ENCODE data around the gene MUC21. TPM values are rescaled to one million over a fixed set of nuclear protein-coding genes. Genes with fewer than 3 reads are reported as not detected.

Gene MUC21
- total and polyA plus RNA-seq, 2 of the 8 experiments (the other 6 are each of a cell fraction or from before 2014, with no cell fraction given) = not detected

DNA sequence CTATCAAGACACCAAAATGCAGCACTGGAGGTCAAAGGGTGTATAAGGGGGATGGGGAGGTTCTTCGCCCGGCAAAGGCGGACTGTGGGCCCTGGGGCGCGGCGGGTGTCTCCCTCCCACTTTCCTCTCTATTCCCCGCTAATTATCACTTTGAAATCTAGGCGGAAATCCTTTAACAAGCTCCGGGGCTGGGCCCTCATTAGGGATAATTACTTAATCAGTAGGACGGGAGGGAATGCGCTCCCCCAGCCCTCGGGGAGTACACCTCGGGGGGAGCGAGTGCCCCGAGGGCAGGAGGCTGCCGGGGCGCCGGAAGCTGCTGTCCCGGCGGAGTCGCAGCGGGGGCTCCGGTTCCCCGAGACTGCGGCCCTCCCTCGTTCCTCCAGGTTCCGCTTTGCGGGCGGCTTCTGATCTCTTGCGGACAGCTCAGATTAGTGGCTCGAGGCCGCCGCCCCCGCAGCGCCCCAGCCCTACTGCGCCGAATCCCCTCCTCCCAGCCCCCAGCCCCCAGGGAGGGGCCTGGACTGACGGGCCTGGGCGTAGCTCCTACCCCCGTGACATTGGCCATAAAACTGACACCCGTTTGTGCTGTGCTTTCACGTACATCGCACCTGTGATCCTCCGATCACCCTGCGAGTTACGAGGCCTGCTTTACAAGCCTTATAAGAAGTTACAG lies 28.0 kb upstream of the MUC21 start:
- peak overlapping the region; percentile 70 for H4K91ac ChIP-seq (replicated peaks; ENCODE audit: insufficient read length, low read length)
- H2BK20ac ChIP-seq (ENCODE audit: low read length) = no peak overlapping the region
- H4K20me1 ChIP-seq (replicated peaks in 1 of 2; ENCODE audit: control insufficient read depth in 1 of 2, insufficient read depth in 2 of 2, low read length in 2 of 2) = no peaks in the 10 kb centered on the region
- ChIA-PET CTCF (ENCODE audit: partially characterized antibody) (interaction anchor here (0.8 to 2.6 kb wide), 13 partner anchors 11 to 133 kb away, joined by 3 to 9 read pairs (median 3); partner anchors contain the start of genes MUC21 and VARS2), POLR2A (ENCODE audit: partially characterized antibody) (interaction anchor here (0.6 to 1.7 kb wide), 8 partner anchors 10 to 230 kb away, joined by 3 to 5 read pairs (median 4); partner anchors contain the start of genes GTF2H4 and MUCL3)
- H3K9ac ChIP-seq (replicated peaks in 1 of 4; ENCODE audit: extremely low read depth in 1 of 4, low read depth in 3 of 4, low read length in 3 of 4) = peak overlapping the region in 1 of 4 experiments; percentile 8; a peak in 1 of 7 replicates
- peak overlapping the region; percentile 71; the same call in 1 of the 2 replicates for H3K18ac ChIP-seq (ENCODE audit: extremely low read depth, low read length)
- no peak overlapping the region for H3K4ac ChIP-seq (replicated peaks; ENCODE audit: insufficient read length, low read depth, low read length)
- H3K4me3 ChIP-seq (ENCODE audit: extremely low read depth in 1 of 4, insufficient read depth in 2 of 4, low read depth in 3 of 4, low read length in 4 of 4) = peak overlapping the region; percentile 47 to 64 (median 54)
- peak overlapping the region; percentile 66 for H2BK120ac ChIP-seq (replicated peaks; ENCODE audit: low read depth, low read length)
- no peak overlapping the region for H4K5ac ChIP-seq (ENCODE audit: insufficient read length, low read depth, low read length)
- DNase-seq (ENCODE audit: low read depth in 1 of 2, low spot score in 2 of 2) = peak; percentile 31 to 84
- H2BK5ac ChIP-seq (ENCODE audit: low read depth, low read length) = no peak overlapping the region; the same call in 1 of the 2 replicates
- peaks cover 0 to 13% (median 10%) of the 10 kb centered on the region in 4 experiments; a peak in 5 of 7 replicates for H3K27me3 ChIP-seq (replicated peaks in 1 of 4; ENCODE audit: control insufficient read depth in 3 of 4, extremely low read depth in 1 of 4, insufficient read depth in 3 of 4, low read length in 3 of 4)
- H2AK5ac ChIP-seq (ENCODE audit: low read depth, low read length) = no peak overlapping the region
- peaks cover 6% of the 10 kb centered on the region; the same call in 1 of the 2 replicates for H3K23me2 ChIP-seq (ENCODE audit: low read depth, low read length)
- no peaks in the 10 kb centered on the region for H3K79me2 ChIP-seq (ENCODE audit: control insufficient read depth in 1 of 2, insufficient read depth in 2 of 2, low read length in 2 of 2)
- no peak overlapping the region for H2BK12ac ChIP-seq (ENCODE audit: low read depth, low read length)
- WGBS, 2 experiments (ENCODE audit: extremely low coverage in 1 of 2, insufficient coverage in 1 of 2, insufficient read length in 1 of 2, insufficient replicate concordance in 2 of 2, low coverage in 1 of 2, low lambda C conversion rate in 2 of 2, missing lambda C conversion rate in 1 of 2) = 8% methylated on average over 45 of the region's 46 CpGs; no CpG with 5 or more reads in 1 of the 2 experiments
- peaks cover 3 to 4% (median 4%) of the 10 kb centered on the region in 4 experiments; a peak in 4 of 7 replicates for H3K4me1 ChIP-seq (replicated peaks in 1 of 4; ENCODE audit: control insufficient read depth in 3 of 4, insufficient read depth in 4 of 4, low read length in 3 of 4)
- no peaks in the 10 kb centered on the region for H3K79me1 ChIP-seq (ENCODE audit: low read depth, low read length)
- no peaks in the 10 kb centered on the region for H3K9me3 ChIP-seq (ENCODE audit: insufficient read depth in 2 of 2, low read depth in 1 of 2, low read length in 1 of 2)
- H3K56ac ChIP-seq (replicated peaks; ENCODE audit: insufficient read length, low read depth, low read length) = peak overlapping the region; percentile 6
- H4K8ac ChIP-seq (ENCODE audit: extremely low read depth, insufficient read depth, low read length) = peak overlapping the region; percentile 86; the same call in 1 of the 2 replicates
- peak overlapping the region; percentile 71; the same call in 1 of the 2 replicates for H2AFZ ChIP-seq (ENCODE audit: low read length)
- H3K27ac ChIP-seq (ENCODE audit: low read depth, low read length) = no peak overlapping the region
- H3K36me3 ChIP-seq (ENCODE audit: control insufficient read depth in 2 of 4, insufficient read depth in 4 of 4, low read length in 3 of 4) = no peaks in the 10 kb centered on the region
- H3K14ac ChIP-seq (ENCODE audit: insufficient read length) = no peak overlapping the region
- peak overlapping the region; percentile 97; the same call in 1 of the 2 replicates for H2BK15ac ChIP-seq (ENCODE audit: low read length)
- peak overlapping the region; percentile 66 to 81 for H3K4me2 ChIP-seq (ENCODE audit: insufficient read depth in 1 of 2, low read depth in 2 of 2, low read length in 2 of 2)
- FAIRE-seq = no peak
- no peak overlapping the region for H3K23ac ChIP-seq (ENCODE audit: insufficient read length)
- TF ChIP-seq CHD2 (IDR thresholded peaks at IDR 0.05; ENCODE audit: low read length) (0 out of 2 replicates have a peak, but pooled peaks have one; percentile 6), TBP (IDR thresholded peaks at IDR 0.05; ENCODE audit: low read depth, low read length) (peak; percentile 77), NANOG (IDR thresholded peaks at IDR 0.05; ENCODE audit: insufficient read depth, low read depth, low read length, poor library complexity, severe bottlenecking) (no peak), EP300 (IDR thresholded peaks at IDR 0.05; ENCODE audit: borderline replicate concordance in 1 of 2, low read depth in 2 of 2, low read length in 2 of 2) (no peak), KDM4A (IDR thresholded peaks at IDR 0.05; ENCODE audit: low read depth, low read length, severe bottlenecking) (peak; percentile 69), SP1 (IDR thresholded peaks at IDR 0.05; ENCODE audit: low read depth, low read length) (no peak), RBBP5 (IDR thresholded peaks at IDR 0.05; ENCODE audit: borderline replicate concordance, low read depth, low read length) (no peak), EGR1 (IDR thresholded peaks at IDR 0.05; ENCODE audit: borderline replicate concordance, low read depth, low read length) (peak; percentile 80; the same call in 1 of the 2 replicates), HDAC2 (IDR thresholded peaks at IDR 0.05; ENCODE audit: borderline replicate concordance in 1 of 2, low read depth in 2 of 2, low read length in 2 of 2) (no peak), ASH2L (IDR thresholded peaks at IDR 0.05; ENCODE audit: low read length) (peak; percentile 75), CEBPB (IDR thresholded peaks at IDR 0.05; ENCODE audit: low read depth, low read length) (no peak), POLR2A (IDR thresholded peaks at IDR 0.05; ENCODE audit: control extremely low read depth in 1 of 2, low read depth in 2 of 2, low read length in 2 of 2) (peak in 1 of 2 experiments; percentile 43; a peak in 1 of 3 replicates)
